ENCODE data around the gene ARMCX5. TPM values are rescaled to one million over a fixed set of nuclear protein-coding genes. Genes with fewer than 3 reads are reported as not detected.

ARMCX5 gene
- total and polyA plus RNA-seq, 2 donors (not counting 1 experiment from before 2014, with no cell fraction given) = 12.4 TPM

GRCh38 chrX:102637561-102637960, 38.2 kb downstream of the ARMCX5 start:
- intact Hi-C loops (cut with micrococcal nuclease) = no loop called here
- TF ChIP-seq EZH2 (IDR thresholded peaks at IDR 0.05; ENCODE audit: borderline replicate concordance, insufficient read depth, low read depth, low read length, poor library complexity, severe bottlenecking) (no peak), CTCF (IDR thresholded peaks at IDR 0.05) (no peak)
- no peak overlapping the region for H3K4me3 ChIP-seq (ENCODE audit: control extremely low read depth in 1 of 5, extremely low read depth in 1 of 5, insufficient read depth in 1 of 5, low read depth in 2 of 5, low read length in 4 of 5)
- H3K9me3 ChIP-seq (ENCODE audit: control extremely low read depth in 1 of 3, control insufficient read depth in 2 of 3, insufficient read depth in 1 of 3, low read length in 2 of 3) = no peaks in the 10 kb centered on the region
- Mint-ChIP-seq H3K4me3 (no peak overlapping the region), H3K4me1 (no peaks in the 10 kb centered on the region), H3K9me3 (ENCODE audit: insufficient read depth) (peaks cover 2% of the 10 kb centered on the region), H3K27me3 (no peaks in the 10 kb centered on the region), H3K27ac (no peak overlapping the region)
- DNase-seq (no peak), ATAC-seq (ENCODE audit: low read depth) (no peak)
- no peak overlapping the region for H2AFZ ChIP-seq (ENCODE audit: insufficient read depth, low read depth, low read length, poor library complexity, severe bottlenecking)
- WGBS (ENCODE audit: insufficient coverage) = no CpG with 5 or more reads among the region's 1 CpG
- H4K20me1 ChIP-seq (ENCODE audit: control insufficient read depth, insufficient read depth, low read length, poor library complexity, severe bottlenecking) = no peaks in the 10 kb centered on the region
- no peak overlapping the region for H3K9ac ChIP-seq (ENCODE audit: low read length)
- CTCF ChIA-PET = no interaction called here
- no peaks in the 10 kb centered on the region for H3K4me1 ChIP-seq (ENCODE audit: control insufficient read depth in 2 of 2, insufficient read depth in 2 of 2, low read length in 2 of 2)
- H3K36me3 ChIP-seq (replicated peaks in 1 of 2; ENCODE audit: control extremely low read depth in 1 of 2, control insufficient read depth in 1 of 2, extremely low read depth in 1 of 2, insufficient read depth in 2 of 2, low read length in 1 of 2) = no peaks in the 10 kb centered on the region
- no peaks in the 10 kb centered on the region for H3K27me3 ChIP-seq (replicated peaks in 1 of 4; ENCODE audit: control extremely low read depth in 1 of 4, control insufficient read depth in 3 of 4, insufficient read depth in 4 of 4, low read length in 3 of 4)
- POLR2A ChIA-PET = no interaction called here
- no peak overlapping the region for H3K4me2 ChIP-seq (replicated peaks; ENCODE audit: low read depth, low read length, poor library complexity, severe bottlenecking)
- H3K27ac ChIP-seq (ENCODE audit: low read length in 2 of 2) = no peak overlapping the region
- H3K79me2 ChIP-seq (ENCODE audit: control insufficient read depth, insufficient read depth, low read length) = no peaks in the 10 kb centered on the region

- CTCF ChIA-PET = no interaction called here
- POLR2A ChIA-PET = interaction anchor here (0.6 kb wide), 1 partner anchor 9 kb away, joined by 4 read pairs; no protein-coding TSS in a partner anchor
These were observed 51.6 kb downstream of the ARMCX5 start for GRCh38 chrX:102650903-102651241.

More at GRCh38 chrX:102650903-102651241, 51.6 kb downstream of the ARMCX5 start:
- no peaks in the 10 kb centered on the region for H3K9me3 ChIP-seq (ENCODE audit: control extremely low read depth in 1 of 3, control insufficient read depth in 2 of 3, insufficient read depth in 1 of 3, low read length in 2 of 3)
- ATAC-seq (ENCODE audit: low read depth) (peak; percentile 31), DNase-seq (no peak)
- no peaks in the 10 kb centered on the region for H4K20me1 ChIP-seq (ENCODE audit: control insufficient read depth, insufficient read depth, low read length, poor library complexity, severe bottlenecking)
- no peaks in the 10 kb centered on the region for H3K27me3 Mint-ChIP-seq
- H3K27me3 ChIP-seq (replicated peaks in 1 of 4; ENCODE audit: control extremely low read depth in 1 of 4, control insufficient read depth in 3 of 4, insufficient read depth in 4 of 4, low read length in 3 of 4) = no peaks in the 10 kb centered on the region
- H3K27ac Mint-ChIP-seq = peak overlapping the region; percentile 94
- intact Hi-C loops (cut with micrococcal nuclease) = loop anchor here (1.0 to 10.0 kb wide), 4 partner anchors 8 to 1244 kb away; partner anchors contain the start of genes ARMCX5, GLA, HNRNPH2 and ZMAT1
- H3K27ac ChIP-seq (ENCODE audit: low read length in 2 of 2) = peak overlapping the region in 1 of 2 donors; percentile 51
- no peaks in the 10 kb centered on the region for H3K79me2 ChIP-seq (ENCODE audit: control insufficient read depth, insufficient read depth, low read length)
- no peaks in the 10 kb centered on the region for H3K36me3 ChIP-seq (replicated peaks in 1 of 2; ENCODE audit: control extremely low read depth in 1 of 2, control insufficient read depth in 1 of 2, extremely low read depth in 1 of 2, insufficient read depth in 2 of 2, low read length in 1 of 2)
- WGBS (ENCODE audit: insufficient coverage) = 9% methylated on average over 17 of the region's 23 CpGs
- no peaks in the 10 kb centered on the region for H3K9me3 Mint-ChIP-seq (ENCODE audit: insufficient read depth)
- TF ChIP-seq EZH2 (IDR thresholded peaks at IDR 0.05; ENCODE audit: borderline replicate concordance, insufficient read depth, low read depth, low read length, poor library complexity, severe bottlenecking) (no peak), CTCF (IDR thresholded peaks at IDR 0.05) (no peak)
- H3K4me3 ChIP-seq (ENCODE audit: control extremely low read depth in 1 of 5, extremely low read depth in 1 of 5, insufficient read depth in 1 of 5, low read depth in 2 of 5, low read length in 4 of 5) = peak overlapping the region in 4 of 5 experiments; percentile 60 to 71 (median 66)
- H3K4me2 ChIP-seq (replicated peaks; ENCODE audit: low read depth, low read length, poor library complexity, severe bottlenecking) = peak overlapping the region; percentile 83
- H2AFZ ChIP-seq (ENCODE audit: insufficient read depth, low read depth, low read length, poor library complexity, severe bottlenecking) = peak overlapping the region; percentile 79
- H3K4me1 Mint-ChIP-seq = peaks cover 16% of the 10 kb centered on the region
- peak overlapping the region; percentile 99 for H3K4me3 Mint-ChIP-seq
- H3K9ac ChIP-seq (ENCODE audit: low read length) = peak overlapping the region; percentile 76
- H3K4me1 ChIP-seq (ENCODE audit: control insufficient read depth in 2 of 2, insufficient read depth in 2 of 2, low read length in 2 of 2) = no peaks in the 10 kb centered on the region

All from B cell (primary cell).